Immature natural killer cell (primary cell): ENCODE results near the gene SH2D3C. TPM values are rescaled to one million over a fixed set of nuclear protein-coding genes. Genes with fewer than 3 reads are reported as not detected.

Experiments used
- DNase-seq, 3 donors: peaks; one replicate each; pipeline ENCODE4 v3.0.0; 2022; ENCODE audit warnings: mixed read lengths in 1 of 3
- H3K27ac Mint-ChIP-seq, 6 donors: one replicate each; pipeline ENCODE4 v1.8.0; 2020; ENCODE audit warnings: mixed read lengths in 6 of 6, mild to moderate bottlenecking in 5 of 6, inconsistent platforms in 4 of 6, moderate library complexity in 3 of 6
- H3K27me3 Mint-ChIP-seq, 3 donors: one replicate each; pipeline ENCODE4 v1.8.0; 2020 to 2021; ENCODE audit warnings: low read depth in 3 of 3, mild to moderate bottlenecking in 3 of 3, mixed read lengths in 3 of 3, moderate library complexity in 3 of 3, inconsistent platforms in 1 of 3
- H3K36me3 Mint-ChIP-seq, 3 donors: one replicate each; pipeline ENCODE4 v1.8.0; 2020; ENCODE audit warnings: mixed read lengths in 3 of 3, inconsistent platforms in 2 of 3, mild to moderate bottlenecking in 2 of 3
- H3K4me1 Mint-ChIP-seq, 2 donors: one replicate each; pipeline ENCODE4 v1.8.0; 2020; ENCODE audit warnings: inconsistent platforms in 2 of 2, mild to moderate bottlenecking in 2 of 2, mixed read lengths in 2 of 2, moderate library complexity in 1 of 2
- H3K4me3 Mint-ChIP-seq, 5 donors: one replicate each; pipeline ENCODE4 v1.8.0; 2020; ENCODE audit warnings: mild to moderate bottlenecking in 5 of 5, mixed read lengths in 5 of 5, inconsistent platforms in 3 of 5, moderate library complexity in 3 of 5
- H3K9me3 Mint-ChIP-seq, 6 donors: one replicate each; pipeline ENCODE4 v1.8.0; 2020; ENCODE audit warnings: mild to moderate bottlenecking in 6 of 6, mixed read lengths in 6 of 6, inconsistent platforms in 4 of 6, moderate library complexity in 3 of 6
- polyA plus RNA-seq, 3 donors: library from polyadenylated mRNA; unstranded; fragments of 300-500 nt; fragmentation: Illumina TruSeq; gene quantifications; one replicate each; pipeline ENCODE4 v1.2.3, GENCODE V29; 2021

SH2D3C gene
- polyA plus RNA-seq, 3 donors from 2014 or later = 16.9 to 86.2 (median 18.7) TPM

DNA sequence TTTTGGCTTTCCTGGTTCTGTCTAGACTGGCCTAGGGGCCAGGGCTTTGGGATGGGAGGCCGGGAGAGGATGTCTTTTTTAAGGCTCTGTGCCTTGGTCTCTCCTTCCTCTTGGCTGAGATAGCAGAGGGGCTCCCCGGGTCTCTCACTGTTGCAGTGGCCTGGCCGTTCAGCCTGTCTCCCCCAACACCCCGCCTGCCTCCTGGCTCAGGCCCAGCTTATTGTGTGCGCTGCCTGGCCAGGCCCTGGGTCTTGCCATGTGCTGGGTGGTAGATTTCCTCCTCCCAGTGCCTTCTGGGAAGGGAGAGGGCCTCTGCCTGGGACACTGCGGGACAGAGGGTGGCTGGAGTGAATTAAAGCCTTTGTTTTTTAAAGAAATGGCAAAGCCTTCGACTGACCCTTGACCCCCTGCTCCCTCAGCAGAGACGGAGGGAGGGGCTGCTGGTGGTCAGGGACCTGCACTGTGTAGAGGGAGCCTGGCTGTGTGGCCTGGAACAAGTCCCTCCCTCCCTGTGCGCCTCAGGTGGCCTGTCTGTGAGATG, 35.3 kb upstream of the SH2D3C start:
- Mint-ChIP-seq H3K27me3 (peaks cover 0 to 3% (median 1%) of the 10 kb centered on the region in 3 donors), H3K4me1 (peaks cover 0 to 2% of the 10 kb centered on the region in 2 donors), H3K4me3 (no peak overlapping the region), H3K27ac (no peak overlapping the region), H3K36me3 (peaks cover 0 to 12% (median 0%) of the 10 kb centered on the region in 3 donors), H3K9me3 (no peaks in the 10 kb centered on the region)
- no peak for DNase-seq

- Mint-ChIP-seq H3K27ac (no peak overlapping the region), H3K4me1 (no peaks in the 10 kb centered on the region), H3K36me3 (peaks cover 0 to 9% (median 0%) of the 10 kb centered on the region in 3 donors), H3K9me3 (no peaks in the 10 kb centered on the region), H3K27me3 (peaks cover 0 to 3% (median 0%) of the 10 kb centered on the region in 3 donors), H3K4me3 (no peak overlapping the region)
- DNase-seq = no peak
These were observed 34.6 kb upstream of the SH2D3C start for GRCh38 chr9:127812936-127813675.

GRCh38 chr9:127812011-127812410, 33.5 kb upstream of the SH2D3C start:
- peak overlapping the region in 1 of 6 donors; percentile 23 for H3K27ac Mint-ChIP-seq
- H3K4me1 Mint-ChIP-seq = no peaks in the 10 kb centered on the region
- no peak for DNase-seq
- H3K27me3 Mint-ChIP-seq = peaks cover 0 to 4% (median 0%) of the 10 kb centered on the region in 3 donors
- H3K36me3 Mint-ChIP-seq = peaks cover 0 to 7% (median 0%) of the 10 kb centered on the region in 3 donors
- no peak overlapping the region for H3K4me3 Mint-ChIP-seq
- H3K9me3 Mint-ChIP-seq = no peaks in the 10 kb centered on the region

DNA sequence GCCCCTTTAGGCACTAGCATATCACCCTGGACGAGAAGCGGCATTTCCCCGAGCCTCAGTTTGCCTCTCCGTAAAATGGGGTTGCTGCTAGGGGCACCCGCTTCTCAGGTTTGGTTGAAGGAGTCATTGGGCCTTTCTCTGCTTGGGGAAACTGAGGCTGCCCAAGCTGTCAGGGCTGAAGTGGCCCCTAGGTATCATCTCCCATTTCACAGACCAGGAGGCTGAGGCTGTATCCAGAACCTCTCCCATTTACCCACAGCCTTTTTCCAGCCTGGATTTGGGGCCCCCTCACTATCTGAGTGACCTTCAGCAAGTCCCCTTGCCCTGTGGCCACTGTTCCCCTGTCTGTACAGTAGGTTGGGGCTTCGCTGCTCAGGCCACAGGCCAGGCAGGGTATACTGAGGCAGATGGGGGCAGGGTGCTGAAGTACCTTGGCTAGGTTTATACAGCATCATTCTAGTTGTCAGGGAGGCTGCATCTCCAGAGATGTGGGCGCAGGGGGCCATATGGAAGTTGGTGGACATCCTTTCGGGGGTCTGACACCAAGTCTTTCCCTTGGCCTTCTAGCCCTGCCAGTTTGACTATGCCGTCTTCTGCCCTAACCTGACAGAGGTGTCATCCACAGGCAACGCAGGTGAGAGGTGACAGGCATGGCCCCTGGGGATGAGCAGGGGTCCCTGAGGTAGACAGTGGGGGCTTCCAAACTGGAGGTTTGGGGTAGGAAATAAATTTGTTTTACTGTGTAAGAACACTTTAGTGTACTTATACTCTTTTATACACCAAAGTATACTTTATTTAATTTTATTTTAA, 32.1 kb upstream of the SH2D3C start:
- Mint-ChIP-seq H3K36me3 (peaks cover 0 to 14% (median 0%) of the 10 kb centered on the region in 3 donors), H3K4me1 (peaks cover 0 to 7% of the 10 kb centered on the region in 2 donors), H3K4me3 (no peak overlapping the region), H3K9me3 (no peaks in the 10 kb centered on the region), H3K27me3 (peaks cover 0 to 3% (median 0%) of the 10 kb centered on the region in 3 donors), H3K27ac (peak overlapping the region in 1 of 6 donors; percentile 44)
- DNase-seq = no peak

GRCh38 chr9:127809540-127810377, 31.3 kb upstream of the SH2D3C start:
- Mint-ChIP-seq H3K4me1 (peaks cover under 1 to 8% of the 10 kb centered on the region in 2 donors), H3K27me3 (peaks cover 0 to 3% (median 0%) of the 10 kb centered on the region in 3 donors), H3K9me3 (no peaks in the 10 kb centered on the region), H3K27ac (no peak overlapping the region), H3K36me3 (peaks cover 0 to 14% (median 0%) of the 10 kb centered on the region in 3 donors), H3K4me3 (no peak overlapping the region)
- DNase-seq = no peak

DNA sequence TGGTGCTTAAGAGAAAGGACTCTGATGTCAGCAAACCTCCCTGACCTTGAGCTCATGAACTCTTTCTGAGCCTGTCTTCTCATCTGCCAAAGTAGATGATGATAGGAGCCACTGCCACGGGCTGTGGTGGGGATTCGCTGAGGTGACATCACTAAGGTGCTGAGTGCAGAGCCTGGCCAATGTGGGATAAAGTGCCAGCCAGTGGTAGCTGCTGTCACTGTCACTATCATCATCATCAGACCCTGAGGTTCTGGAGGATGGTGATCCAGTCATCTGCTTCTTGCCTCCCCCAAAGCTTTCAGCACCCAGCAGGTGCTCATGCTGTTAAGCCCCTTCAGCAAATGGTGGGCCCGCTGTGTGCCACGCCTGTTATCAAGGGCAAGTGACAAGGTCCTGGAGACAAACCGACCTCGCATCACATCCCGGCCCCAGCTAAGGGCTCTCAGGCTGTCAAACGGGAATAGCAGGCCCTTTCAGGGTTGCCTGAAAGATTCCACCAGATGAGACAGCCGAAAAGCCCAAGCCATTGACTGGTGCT, 30.6 kb upstream of the SH2D3C start:
- Mint-ChIP-seq H3K4me3 (no peak overlapping the region), H3K27me3 (peaks cover 0 to 3% (median 3%) of the 10 kb centered on the region in 3 donors), H3K9me3 (no peaks in the 10 kb centered on the region), H3K27ac (peak overlapping the region in 1 of 6 donors; percentile 40), H3K4me1 (peaks cover 7 to 14% of the 10 kb centered on the region in 2 donors), H3K36me3 (peaks cover 0 to 14% (median 0%) of the 10 kb centered on the region in 3 donors)
- DNase-seq = no peak

DNA sequence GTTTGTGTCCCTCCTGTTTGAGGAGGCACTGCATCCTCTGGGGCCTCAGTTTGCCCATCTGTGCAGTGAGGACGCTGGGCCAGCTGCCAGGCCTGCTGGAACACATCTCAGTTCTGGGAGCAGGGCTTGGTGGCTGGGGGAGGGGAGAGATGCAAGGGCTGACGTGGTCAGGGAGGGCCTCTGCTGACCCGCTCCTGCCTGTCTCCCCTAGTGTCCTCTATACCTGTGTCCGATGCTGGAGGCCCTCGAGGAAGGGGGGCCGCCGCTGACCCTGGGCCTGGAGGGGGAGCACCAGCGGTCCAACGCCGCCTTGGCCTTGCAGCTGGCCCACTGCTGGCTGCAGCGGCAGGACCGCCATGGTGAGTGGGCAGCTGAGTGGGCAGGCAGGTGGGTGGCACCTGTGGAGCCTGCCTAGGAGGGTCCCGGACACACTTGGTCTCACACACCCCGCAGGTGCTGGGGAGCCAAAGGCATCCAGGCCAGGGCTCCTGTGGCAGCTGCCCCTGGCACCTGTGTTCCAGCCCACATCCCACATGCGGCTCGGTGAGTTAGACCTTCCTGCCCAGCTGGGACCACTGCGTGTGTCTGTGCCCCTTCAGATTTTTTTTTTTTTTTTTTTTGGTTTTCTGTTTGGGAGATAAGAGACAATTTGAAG, 30.0 kb upstream of the SH2D3C start:
- no peak for DNase-seq
- Mint-ChIP-seq H3K27ac (peak overlapping the region in 1 of 6 donors; percentile 40), H3K4me1 (peaks cover 13 to 20% of the 10 kb centered on the region in 2 donors), H3K9me3 (no peaks in the 10 kb centered on the region), H3K36me3 (peaks cover 0 to 14% (median 0%) of the 10 kb centered on the region in 3 donors), H3K4me3 (no peak overlapping the region), H3K27me3 (peaks cover 0 to 3% (median 3%) of the 10 kb centered on the region in 3 donors)

- Mint-ChIP-seq H3K27me3 (peaks cover 0 to 5% (median 3%) of the 10 kb centered on the region in 3 donors), H3K36me3 (peaks cover 0 to 14% (median 0%) of the 10 kb centered on the region in 3 donors), H3K4me1 (peaks cover 24 to 32% of the 10 kb centered on the region in 2 donors), H3K4me3 (no peak overlapping the region), H3K27ac (peak overlapping the region in 1 of 6 donors; percentile 68), H3K9me3 (no peaks in the 10 kb centered on the region)
- no peak for DNase-seq
These were observed 28.4 kb upstream of the SH2D3C start for GRCh38 chr9:127806871-127807270.

- no peak overlapping the region for H3K4me3 Mint-ChIP-seq
- peaks cover 26 to 37% of the 10 kb centered on the region in 2 donors for H3K4me1 Mint-ChIP-seq
- DNase-seq = no peak
- peaks cover 0 to 14% (median 0%) of the 10 kb centered on the region in 3 donors for H3K36me3 Mint-ChIP-seq
- peaks cover 0 to 7% (median 3%) of the 10 kb centered on the region in 3 donors for H3K27me3 Mint-ChIP-seq
- no peaks in the 10 kb centered on the region for H3K9me3 Mint-ChIP-seq
- peak overlapping the region in 4 of 6 donors; percentile 34 to 77 (median 54) for H3K27ac Mint-ChIP-seq
These were observed 27.2 kb upstream of the SH2D3C start for GRCh38 chr9:127805620-127806019.

- Mint-ChIP-seq H3K4me3 (peak overlapping the region; percentile 88 to 94 (median 92)), H3K4me1 (peaks cover 26 to 37% of the 10 kb centered on the region in 2 donors), H3K9me3 (no peaks in the 10 kb centered on the region), H3K36me3 (peaks cover 0 to 10% (median 0%) of the 10 kb centered on the region in 3 donors), H3K27me3 (peaks cover 0 to 7% (median 1%) of the 10 kb centered on the region in 3 donors), H3K27ac (peak overlapping the region; percentile 88 to 96 (median 94))
- DNase-seq = peak in 1 of 3 donors; percentile 21
These were observed 25.3 kb upstream of the SH2D3C start for GRCh38 chr9:127803507-127804352.

GRCh38 chr9:127802576-127803443, 24.3 kb upstream of the SH2D3C start, which contains the start of gene FPGS:
TSS of gene FPGS (plus strand) at chr9:127802882. CDS start at chr9:127802925, 43 bp downstream.
- no peaks in the 10 kb centered on the region for H3K9me3 Mint-ChIP-seq
- H3K36me3 Mint-ChIP-seq = peaks cover 0 to 10% (median 0%) of the 10 kb centered on the region in 3 donors
- H3K4me1 Mint-ChIP-seq = peaks cover 34 to 42% of the 10 kb centered on the region in 2 donors
- H3K27ac Mint-ChIP-seq = peak within 1 kb of the TSS; percentile 88 to 96 (median 94)
- H3K4me3 Mint-ChIP-seq = peak within 1 kb of the TSS; percentile 88 to 94 (median 92)
- DNase-seq = peak; percentile 89 to 91 (median 90)
- peaks cover 0 to 7% (median 1%) of the 10 kb centered on the region in 3 donors for H3K27me3 Mint-ChIP-seq
